Measurements from ENCODE around the gene UBAP1.
"Not testable (repeated sequence)": the region's sequence is repeated elsewhere in the genome, so short reads cannot be mapped to it uniquely, and the experiment has no call there.

UBAP1 gene

DNA sequence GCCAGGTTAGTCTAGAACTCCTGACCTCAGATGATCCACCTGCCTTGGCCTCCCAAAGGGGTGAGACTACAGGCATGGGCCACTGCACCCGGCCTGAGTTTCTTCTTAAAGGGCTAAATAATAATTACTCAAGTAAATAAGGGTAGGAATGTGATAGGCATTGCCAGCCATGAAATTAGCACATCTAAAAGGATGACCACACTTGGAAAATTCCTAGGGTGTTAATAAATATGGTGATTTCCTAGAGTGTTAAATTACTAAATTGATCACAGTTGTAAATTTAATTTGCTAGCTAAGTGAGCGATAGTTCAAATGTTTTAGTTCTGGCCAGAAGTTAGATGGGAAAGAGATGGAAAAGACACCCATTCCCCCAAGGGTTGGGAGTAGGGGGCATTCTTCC, 53.4 kb downstream of the UBAP1 start:
- no peaks in the 10 kb centered on the region for H3K27me3 ChIP-seq (ENCODE audit: insufficient read depth, poor library complexity, severe bottlenecking)
- H3K27ac ChIP-seq (ENCODE audit: poor library complexity, severe bottlenecking), result no peak overlapping the region
- no peak for DNase-seq (ENCODE audit: low spot score)
- no peaks in the 10 kb centered on the region for H3K4me1 ChIP-seq (ENCODE audit: insufficient read depth, poor library complexity, severe bottlenecking)
- H3K36me3 ChIP-seq (ENCODE audit: low read depth), result peaks cover 60% of the 10 kb centered on the region
- no peak overlapping the region for H3K4me3 ChIP-seq (ENCODE audit: severe bottlenecking)
- no peaks in the 10 kb centered on the region for H3K9me3 ChIP-seq (ENCODE audit: severe bottlenecking)
- TF ChIP-seq, protein P1, sequence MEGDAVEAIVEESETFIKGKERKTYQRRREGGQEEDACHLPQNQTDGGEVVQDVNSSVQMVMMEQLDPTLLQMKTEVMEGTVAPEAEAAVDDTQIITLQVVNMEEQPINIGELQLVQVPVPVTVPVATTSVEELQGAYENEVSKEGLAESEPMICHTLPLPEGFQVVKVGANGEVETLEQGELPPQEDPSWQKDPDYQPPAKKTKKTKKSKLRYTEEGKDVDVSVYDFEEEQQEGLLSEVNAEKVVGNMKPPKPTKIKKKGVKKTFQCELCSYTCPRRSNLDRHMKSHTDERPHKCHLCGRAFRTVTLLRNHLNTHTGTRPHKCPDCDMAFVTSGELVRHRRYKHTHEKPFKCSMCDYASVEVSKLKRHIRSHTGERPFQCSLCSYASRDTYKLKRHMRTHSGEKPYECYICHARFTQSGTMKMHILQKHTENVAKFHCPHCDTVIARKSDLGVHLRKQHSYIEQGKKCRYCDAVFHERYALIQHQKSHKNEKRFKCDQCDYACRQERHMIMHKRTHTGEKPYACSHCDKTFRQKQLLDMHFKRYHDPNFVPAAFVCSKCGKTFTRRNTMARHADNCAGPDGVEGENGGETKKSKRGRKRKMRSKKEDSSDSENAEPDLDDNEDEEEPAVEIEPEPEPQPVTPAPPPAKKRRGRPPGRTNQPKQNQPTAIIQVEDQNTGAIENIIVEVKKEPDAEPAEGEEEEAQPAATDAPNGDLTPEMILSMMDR (IDR thresholded peaks at IDR 0.05; ENCODE audit: poor library complexity, severe bottlenecking), result no peak
- no peak for ATAC-seq (ENCODE audit: low read depth)

DNA sequence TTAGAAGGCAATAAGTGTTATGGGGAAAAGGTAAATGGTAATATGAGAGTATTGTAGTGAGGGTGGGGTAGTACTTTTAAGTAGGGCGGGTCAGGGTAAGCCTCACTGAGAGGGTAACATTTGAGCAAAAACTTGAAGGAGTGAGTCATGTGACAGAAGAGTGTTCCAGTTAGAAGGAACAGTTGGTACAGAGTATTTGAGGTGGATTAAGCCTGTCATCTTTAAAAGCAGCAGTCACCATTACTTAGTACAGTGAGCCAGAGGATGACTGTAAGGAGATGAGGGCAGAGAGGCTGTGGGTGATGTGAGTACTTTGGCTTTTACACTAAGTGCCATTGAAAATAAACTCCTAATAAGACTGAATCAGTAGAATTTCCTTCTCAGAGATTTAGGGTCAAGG, 54.8 kb downstream of the UBAP1 start:
- ATAC-seq (ENCODE audit: low read depth), result peak; percentile 41; the same call in 2 of the 3 replicates
- Histone ChIP-seq H3K36me3 (ENCODE audit: low read depth) (peaks cover 70% of the 10 kb centered on the region), H3K4me3 (ENCODE audit: severe bottlenecking) (no peak overlapping the region), H3K27me3 (ENCODE audit: insufficient read depth, poor library complexity, severe bottlenecking) (no peaks in the 10 kb centered on the region), H3K27ac (ENCODE audit: poor library complexity, severe bottlenecking) (no peak overlapping the region), H3K9me3 (ENCODE audit: severe bottlenecking) (no peaks in the 10 kb centered on the region), H3K4me1 (ENCODE audit: insufficient read depth, poor library complexity, severe bottlenecking) (no peaks in the 10 kb centered on the region)
- DNase-seq (ENCODE audit: low spot score), result no peak
- TF ChIP-seq, protein P1 (IDR thresholded peaks at IDR 0.05; ENCODE audit: poor library complexity, severe bottlenecking), result no peak

DNA sequence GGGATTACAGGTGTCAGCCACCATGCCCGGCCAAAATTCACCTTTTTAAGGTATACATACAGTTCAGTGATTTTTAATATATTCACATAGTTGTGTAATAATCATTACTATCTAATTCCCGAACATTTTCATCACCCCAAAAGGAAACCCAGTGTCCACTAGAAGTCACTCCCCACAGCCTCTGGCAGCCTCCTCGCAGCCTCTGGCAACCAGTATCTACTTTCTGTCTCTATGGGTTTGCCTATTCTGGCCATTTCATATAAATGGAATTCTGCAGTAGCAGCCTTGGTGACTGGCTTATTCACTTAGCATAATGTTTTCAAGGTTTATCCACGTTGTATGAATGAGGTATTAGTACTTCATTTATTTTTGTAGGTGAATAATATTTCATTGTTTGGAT, 59.0 kb downstream of the UBAP1 start:
- Histone ChIP-seq H3K4me1 (ENCODE audit: insufficient read depth, poor library complexity, severe bottlenecking) (no peaks in the 10 kb centered on the region), H3K27ac (ENCODE audit: poor library complexity, severe bottlenecking) (no peak overlapping the region), H3K9me3 (ENCODE audit: severe bottlenecking) (no peaks in the 10 kb centered on the region), H3K27me3 (ENCODE audit: insufficient read depth, poor library complexity, severe bottlenecking) (no peaks in the 10 kb centered on the region), H3K4me3 (ENCODE audit: severe bottlenecking) (no peak overlapping the region), H3K36me3 (ENCODE audit: low read depth) (peaks cover 94% of the 10 kb centered on the region)
- TF ChIP-seq, protein P1 (IDR thresholded peaks at IDR 0.05; ENCODE audit: poor library complexity, severe bottlenecking), result no peak
- DNase-seq (ENCODE audit: low spot score) (no peak), ATAC-seq (ENCODE audit: low read depth) (no peak)

DNA sequence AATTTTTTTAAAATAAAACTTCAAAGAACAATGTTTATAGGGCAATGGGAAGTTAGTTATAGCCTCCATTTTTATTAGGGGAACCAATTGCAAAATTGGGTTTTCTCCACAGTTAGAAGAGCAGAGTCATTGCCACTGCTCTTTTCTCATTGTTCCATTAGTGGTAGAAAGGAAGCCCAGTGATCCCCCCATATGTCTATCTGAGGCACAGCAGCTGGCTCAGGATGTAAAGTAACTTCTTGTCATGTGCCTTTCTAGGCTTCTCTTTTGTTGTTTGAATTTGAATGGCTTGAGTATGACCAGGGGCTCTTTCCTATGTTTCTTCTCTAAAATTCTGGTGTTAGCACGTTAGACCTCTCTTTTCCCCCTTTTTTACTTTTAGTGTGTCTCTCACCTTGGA, 61.2 kb downstream of the UBAP1 start:
- no peaks in the 10 kb centered on the region for H3K4me1 ChIP-seq (ENCODE audit: insufficient read depth, poor library complexity, severe bottlenecking)
- ATAC-seq (ENCODE audit: low read depth) (no peak), DNase-seq (ENCODE audit: low spot score) (no peak)
- H3K27ac ChIP-seq (ENCODE audit: poor library complexity, severe bottlenecking), result no peak overlapping the region
- TF ChIP-seq, protein P1 (IDR thresholded peaks at IDR 0.05; ENCODE audit: poor library complexity, severe bottlenecking), result no peak
- no peak overlapping the region for H3K4me3 ChIP-seq (ENCODE audit: severe bottlenecking)
- H3K9me3 ChIP-seq (ENCODE audit: severe bottlenecking), result no peaks in the 10 kb centered on the region
- peaks cover 89% of the 10 kb centered on the region for H3K36me3 ChIP-seq (ENCODE audit: low read depth)
- no peaks in the 10 kb centered on the region for H3K27me3 ChIP-seq (ENCODE audit: insufficient read depth, poor library complexity, severe bottlenecking)

DNA sequence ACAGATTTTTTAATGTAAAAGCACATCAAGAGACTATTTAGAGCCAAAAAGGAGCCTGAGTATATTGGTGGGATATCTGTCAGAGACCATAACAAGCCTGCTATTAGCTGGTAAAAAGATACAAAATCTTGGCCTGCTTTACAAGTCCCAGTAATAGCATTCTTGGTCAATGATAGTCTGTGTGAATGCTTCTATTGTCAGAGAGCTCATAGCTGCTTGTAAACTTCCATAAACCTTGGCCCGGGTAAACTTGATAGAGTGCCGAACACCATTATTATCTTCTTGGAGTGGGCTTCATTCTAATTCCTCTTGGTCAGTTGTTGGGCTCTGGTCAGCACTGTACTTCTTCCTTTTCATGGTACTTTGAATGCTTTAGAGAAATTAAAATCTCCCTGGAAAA, 64.0 kb downstream of the UBAP1 start:
- Histone ChIP-seq H3K4me1 (ENCODE audit: insufficient read depth, poor library complexity, severe bottlenecking) (peaks cover 6% of the 10 kb centered on the region), H3K27ac (ENCODE audit: poor library complexity, severe bottlenecking) (no peak overlapping the region), H3K9me3 (ENCODE audit: severe bottlenecking) (no peaks in the 10 kb centered on the region), H3K27me3 (ENCODE audit: insufficient read depth, poor library complexity, severe bottlenecking) (no peaks in the 10 kb centered on the region), H3K36me3 (ENCODE audit: low read depth) (peaks cover 83% of the 10 kb centered on the region), H3K4me3 (ENCODE audit: severe bottlenecking) (no peak overlapping the region)
- no peak for ATAC-seq (ENCODE audit: low read depth)
- no peak for DNase-seq (ENCODE audit: low spot score)
- TF ChIP-seq, protein P1 (IDR thresholded peaks at IDR 0.05; ENCODE audit: poor library complexity, severe bottlenecking), result no peak

DNA sequence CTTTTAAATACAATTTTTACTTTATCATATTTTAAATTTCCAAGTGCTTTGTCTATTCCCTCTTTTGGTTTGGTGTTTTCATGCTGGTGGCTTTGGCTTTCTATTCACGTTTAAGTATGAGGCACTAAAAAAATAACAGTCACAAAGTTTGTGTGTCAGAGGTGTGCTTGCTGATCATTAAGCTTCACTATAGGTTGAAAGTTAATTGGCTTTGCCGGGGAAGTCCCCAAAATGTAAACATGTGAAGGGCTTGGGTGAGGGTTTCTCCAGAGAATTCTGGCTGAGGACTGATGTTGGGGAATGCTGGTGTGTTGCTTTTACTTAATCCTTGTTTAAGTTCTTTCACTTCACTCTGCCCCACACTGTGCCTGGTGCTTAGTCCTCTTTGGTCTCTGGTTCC, 66.4 kb downstream of the UBAP1 start:
- not testable (repeated sequence) for H3K27me3 ChIP-seq (ENCODE audit: insufficient read depth, poor library complexity, severe bottlenecking); H3K9me3 ChIP-seq (ENCODE audit: severe bottlenecking); DNase-seq (ENCODE audit: low spot score); H3K27ac ChIP-seq (ENCODE audit: poor library complexity, severe bottlenecking); ATAC-seq (ENCODE audit: low read depth); H3K4me3 ChIP-seq (ENCODE audit: severe bottlenecking)
- Histone ChIP-seq H3K36me3 (ENCODE audit: low read depth) (peaks cover 82% of the 10 kb centered on the region), H3K4me1 (ENCODE audit: insufficient read depth, poor library complexity, severe bottlenecking) (peaks cover 30% of the 10 kb centered on the region)

All from RWPE2 (cell line).